ELF-1 (cell line): ENCODE measurements around the gene RASGEF1C.

Source experiments
- DNase-seq: peaks from one replicate; pipeline ENCODE4 v3.0.0-alpha.2; 2016; ENCODE audit warnings: low read depth, low spot score

The RASGEF1C gene

GRCh38 chr5:180159756-180160155 lies 49.3 kb downstream of the RASGEF1C start:
- DNase-seq, result no peak

- DNase-seq, result no peak
Observed at GRCh38 chr5:180157866-180158265, 51.1 kb downstream of the RASGEF1C start.

DNA sequence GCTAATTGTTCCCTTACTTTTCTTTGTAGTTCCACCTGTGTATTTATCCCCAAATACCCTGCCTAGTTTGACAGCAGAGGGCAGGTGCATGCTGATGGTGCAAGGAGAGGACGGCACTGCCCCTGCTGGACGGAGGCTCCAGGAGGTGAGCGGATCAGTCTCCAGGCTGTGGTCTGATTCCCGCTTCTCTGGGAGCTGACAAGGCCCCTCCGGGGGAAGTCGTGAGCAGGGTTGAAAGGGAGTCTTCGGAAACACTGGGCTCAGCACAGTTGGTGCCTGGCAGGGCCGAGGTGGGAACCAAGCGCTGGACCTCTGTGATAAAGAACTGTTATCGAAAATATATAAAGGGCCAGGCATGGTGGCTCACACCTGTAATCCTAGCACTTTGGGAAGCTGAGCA lies 52.9 kb downstream of the RASGEF1C start:
- no peak for DNase-seq

DNA sequence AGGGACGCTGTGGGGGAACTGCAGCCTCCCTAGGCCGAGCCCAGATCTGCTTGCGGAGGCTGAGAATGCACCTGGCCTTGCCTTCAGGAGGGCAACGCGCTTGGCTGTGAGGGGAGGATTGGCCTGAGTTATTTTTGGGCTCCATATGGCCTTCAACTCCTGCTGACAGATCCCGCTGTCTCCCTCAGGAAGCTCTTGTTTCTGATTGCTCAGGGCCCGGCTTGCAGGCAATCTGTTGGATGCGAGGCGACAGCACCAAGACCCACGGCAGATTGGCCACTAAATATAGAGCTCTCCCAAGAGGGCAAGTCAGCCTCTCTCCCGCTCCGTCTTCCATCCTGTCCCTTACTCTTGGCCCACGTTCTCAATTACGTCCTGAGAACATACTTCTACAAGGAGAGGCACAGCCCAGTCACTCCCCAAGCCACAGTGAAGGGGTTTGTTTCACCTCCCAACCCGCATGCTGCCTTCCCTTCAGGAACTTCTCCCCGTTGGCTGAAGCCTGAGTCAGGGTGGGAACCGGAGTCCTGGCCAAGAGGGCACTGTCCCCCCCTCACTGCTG lies 53.6 kb downstream of the RASGEF1C start:
- no peak for DNase-seq

DNA sequence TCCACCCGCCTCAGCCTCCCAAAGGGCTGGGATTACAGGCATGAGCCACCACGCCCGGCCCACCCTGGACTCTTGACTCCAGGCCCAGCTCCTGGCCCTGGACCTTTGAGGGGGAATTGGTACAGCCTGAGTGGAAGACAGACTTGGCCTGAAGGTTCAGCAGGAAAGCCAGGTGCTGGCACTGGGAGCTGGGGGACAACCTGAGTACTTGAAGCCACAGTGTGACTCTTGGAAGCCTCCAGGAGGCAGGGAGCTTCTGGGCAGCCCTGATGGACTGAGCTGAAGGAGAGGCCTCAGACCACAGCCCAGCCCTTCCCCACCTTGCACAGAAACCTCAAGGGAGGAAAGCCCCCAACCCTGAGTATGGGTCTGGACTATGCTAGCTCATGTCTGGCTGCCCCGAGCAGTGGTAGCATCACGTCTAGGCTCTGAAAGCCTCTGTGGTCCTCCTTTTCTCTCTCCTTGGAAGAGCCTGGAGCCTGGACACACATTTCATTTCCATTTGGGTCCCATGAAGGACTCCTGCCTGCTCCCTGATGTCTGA lies 54.1 kb downstream of the RASGEF1C start:
- DNase-seq, result no peak

GRCh38 chr5:180153991-180154390 lies 55.0 kb downstream of the RASGEF1C start:
- no peak for DNase-seq

DNA sequence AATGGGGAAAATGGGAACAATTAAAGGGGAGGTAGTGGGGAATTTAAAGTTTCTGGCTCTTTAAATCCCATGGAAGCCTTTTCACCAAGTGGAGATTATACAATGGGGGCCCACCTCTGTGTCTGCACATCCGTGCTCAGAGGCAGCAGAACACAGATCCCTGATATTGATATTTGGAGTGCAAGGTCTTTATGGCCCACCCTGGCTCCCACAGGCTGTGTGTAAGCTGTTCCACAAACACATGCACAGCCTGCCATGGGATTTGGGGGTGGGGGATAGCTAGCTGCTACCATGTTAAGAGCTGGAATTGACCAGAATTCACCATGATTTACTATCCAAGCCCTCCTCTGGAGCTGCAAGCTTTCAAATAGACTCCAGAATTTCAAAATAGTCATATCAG lies 55.9 kb downstream of the RASGEF1C start:
- no peak for DNase-seq

DNA sequence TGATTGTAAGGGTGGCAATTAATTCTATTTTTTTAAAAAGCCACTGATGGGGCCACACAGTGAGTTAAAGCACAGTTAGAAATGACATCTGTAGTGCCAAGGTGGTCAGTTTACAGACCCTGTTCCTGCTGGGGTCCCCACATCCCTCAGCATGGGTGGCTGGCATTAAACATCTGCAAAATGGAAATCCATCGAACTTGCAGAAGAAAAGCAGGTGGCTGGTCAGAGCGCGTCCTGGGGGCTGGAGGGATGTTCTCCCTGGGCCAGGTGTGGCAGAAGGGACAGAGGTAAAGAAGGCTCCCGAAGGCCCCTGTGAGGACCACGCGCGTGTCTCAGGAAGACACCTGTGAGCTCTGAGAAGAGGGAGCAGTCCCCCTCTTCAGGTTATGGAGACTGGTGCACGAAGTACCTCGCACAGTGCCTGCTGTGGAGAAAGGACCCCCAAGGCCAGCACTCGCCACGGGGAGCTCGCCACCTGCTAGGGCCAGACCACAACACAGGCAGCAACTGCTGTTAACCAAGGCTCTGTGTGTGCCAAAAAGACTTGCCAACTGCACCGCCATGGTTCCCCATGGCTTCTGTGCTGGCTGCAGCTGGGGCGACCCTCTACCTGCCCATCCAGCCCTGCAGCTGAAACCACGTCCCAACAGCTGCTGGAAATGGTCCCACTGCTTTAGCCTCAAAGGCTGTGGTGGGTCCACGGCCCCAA lies 65.2 kb downstream of the RASGEF1C start:
- no peak for DNase-seq

DNA sequence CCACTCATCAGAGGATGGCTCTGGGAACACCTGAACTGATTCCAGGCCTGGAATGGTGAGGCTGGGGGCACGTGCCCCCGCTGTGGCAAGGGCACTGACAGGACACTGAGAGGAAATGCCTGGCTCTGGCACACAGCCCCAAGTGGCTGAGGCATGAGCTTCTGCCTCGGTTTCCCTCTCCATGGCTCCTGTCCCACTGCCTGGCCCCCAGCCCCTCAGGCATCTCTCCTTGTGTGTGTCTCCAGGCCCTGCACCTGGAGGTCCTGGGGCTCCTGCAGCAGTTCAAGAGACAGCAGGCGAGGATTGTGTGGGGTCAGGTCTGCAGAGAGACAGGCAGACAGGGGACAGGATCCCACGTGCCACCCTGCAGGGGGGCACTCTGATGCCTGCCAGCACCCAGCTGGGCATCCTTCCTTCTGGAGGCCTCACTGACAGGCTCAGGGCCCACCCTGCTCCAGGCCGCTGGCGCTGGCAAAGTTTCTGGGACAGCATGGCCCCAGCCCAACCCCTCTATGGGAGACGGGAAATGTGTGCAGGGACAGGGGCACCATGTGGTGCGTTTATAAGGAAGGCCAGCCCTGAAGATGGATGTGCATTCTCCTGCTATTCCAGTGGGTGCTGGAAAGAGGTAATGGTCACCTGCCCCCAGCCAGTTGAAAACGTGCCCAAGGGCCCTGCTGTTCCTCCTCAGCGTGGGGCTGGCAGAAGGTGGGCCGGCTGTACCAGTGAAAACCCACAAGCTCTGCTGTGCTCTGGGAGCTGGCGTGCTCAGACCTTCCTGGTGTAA lies 66.0 kb downstream of the RASGEF1C start:
- no peak for DNase-seq

DNA sequence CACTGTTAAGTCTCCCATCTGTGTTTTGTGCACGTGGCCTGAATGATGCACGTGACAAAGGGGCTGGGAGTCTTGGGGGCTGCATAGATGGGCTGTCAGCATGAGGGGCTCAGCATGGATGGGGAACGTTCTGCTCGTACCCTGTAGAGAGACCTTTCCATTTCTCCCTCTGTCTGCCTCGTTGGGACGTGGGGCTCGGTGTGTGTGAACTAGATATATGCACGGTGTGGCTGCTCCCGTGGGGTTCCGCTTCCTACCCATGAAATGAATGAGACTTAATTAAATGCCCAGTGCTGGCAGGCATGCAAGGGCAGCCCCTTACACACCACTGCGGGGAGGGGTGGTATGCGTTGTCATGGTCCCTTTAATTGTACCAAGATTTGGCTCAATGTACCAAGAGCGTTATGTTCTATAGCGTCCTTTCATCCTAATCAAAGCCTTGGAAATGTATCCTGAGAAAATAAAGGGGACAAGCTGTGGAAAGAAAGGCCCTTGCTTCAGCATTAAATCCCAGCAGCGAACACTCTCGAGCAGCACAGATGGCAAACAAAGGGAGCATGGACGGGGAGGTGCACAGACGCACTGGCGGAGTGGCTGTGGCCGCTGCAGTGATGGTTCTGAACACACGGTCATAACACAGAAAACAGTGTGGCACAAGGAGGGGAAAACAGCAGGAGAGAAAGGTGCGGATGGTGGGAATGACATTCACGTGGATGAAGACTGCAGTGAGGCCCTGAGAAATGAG lies 66.8 kb downstream of the RASGEF1C start:
- DNase-seq, result no peak

GRCh38 chr5:180141068-180141660 lies 67.8 kb downstream of the RASGEF1C start:
- DNase-seq, result no peak

DNA sequence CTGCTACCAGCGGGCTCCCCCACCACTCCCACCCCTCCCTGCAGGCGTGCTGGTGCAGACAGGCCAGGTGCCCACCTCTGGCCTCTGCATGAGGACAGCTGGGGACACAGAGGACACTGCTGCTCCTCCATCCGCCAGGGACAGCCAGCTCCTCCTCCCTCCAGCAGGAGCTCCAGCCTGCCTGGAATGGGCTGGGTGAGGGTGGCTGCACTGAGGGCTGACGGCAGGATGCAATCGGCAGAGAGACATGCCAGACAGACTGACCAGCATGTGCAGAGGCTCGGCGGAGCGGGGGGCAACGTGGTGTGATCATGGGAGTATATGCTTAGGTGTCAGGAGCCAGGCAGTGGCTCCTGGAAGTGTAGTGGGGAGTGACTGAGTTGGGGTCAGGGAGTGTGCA lies 68.4 kb downstream of the RASGEF1C start:
- DNase-seq, result no peak

DNA sequence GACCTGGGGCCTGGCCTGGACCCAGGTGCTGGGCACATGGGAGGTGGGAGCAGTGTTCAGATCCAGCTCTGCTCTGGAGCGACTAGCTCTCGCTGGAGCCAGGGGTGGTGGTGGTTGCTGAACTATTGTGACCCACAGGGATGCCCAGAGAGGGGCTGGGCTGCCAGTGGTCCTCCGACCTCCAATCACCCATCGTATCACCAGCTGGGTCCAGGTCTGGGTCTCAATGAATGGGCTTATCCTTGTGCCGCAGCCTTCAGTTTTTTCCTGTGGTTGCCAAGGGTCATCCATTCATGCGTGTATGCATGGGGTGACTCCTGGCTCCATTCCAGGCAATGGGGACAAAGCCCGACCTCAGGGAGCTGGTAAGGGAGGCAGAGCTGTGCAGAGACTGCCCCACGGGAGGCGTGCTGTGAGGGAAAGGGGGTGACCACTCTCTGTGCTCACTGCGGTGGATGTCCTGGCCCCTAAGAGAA lies 68.9 kb downstream of the RASGEF1C start:
- DNase-seq, result no peak

DNA sequence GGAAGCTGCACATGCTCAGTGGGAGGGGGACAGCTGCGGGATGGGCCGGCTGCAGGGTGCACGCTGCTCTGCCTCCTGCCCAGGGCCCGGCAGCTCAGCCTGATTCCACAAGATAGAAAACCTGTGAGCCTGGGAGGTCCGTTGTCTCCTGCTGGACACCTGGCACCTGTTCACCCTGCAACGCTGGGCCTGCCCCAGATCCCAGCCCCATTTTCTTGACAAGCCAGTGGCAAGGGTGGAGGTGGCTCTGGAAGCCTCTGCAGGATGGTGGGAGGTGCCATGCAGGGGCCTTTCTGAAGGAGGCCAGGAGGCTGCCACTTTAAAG lies 69.3 kb downstream of the RASGEF1C start:
- DNase-seq, result no peak

- no peak for DNase-seq
Observed at GRCh38 chr5:180138976-180139730, 69.9 kb downstream of the RASGEF1C start.

- no peak for DNase-seq
Observed at GRCh38 chr5:180138214-180138975, 70.6 kb downstream of the RASGEF1C start.

DNA sequence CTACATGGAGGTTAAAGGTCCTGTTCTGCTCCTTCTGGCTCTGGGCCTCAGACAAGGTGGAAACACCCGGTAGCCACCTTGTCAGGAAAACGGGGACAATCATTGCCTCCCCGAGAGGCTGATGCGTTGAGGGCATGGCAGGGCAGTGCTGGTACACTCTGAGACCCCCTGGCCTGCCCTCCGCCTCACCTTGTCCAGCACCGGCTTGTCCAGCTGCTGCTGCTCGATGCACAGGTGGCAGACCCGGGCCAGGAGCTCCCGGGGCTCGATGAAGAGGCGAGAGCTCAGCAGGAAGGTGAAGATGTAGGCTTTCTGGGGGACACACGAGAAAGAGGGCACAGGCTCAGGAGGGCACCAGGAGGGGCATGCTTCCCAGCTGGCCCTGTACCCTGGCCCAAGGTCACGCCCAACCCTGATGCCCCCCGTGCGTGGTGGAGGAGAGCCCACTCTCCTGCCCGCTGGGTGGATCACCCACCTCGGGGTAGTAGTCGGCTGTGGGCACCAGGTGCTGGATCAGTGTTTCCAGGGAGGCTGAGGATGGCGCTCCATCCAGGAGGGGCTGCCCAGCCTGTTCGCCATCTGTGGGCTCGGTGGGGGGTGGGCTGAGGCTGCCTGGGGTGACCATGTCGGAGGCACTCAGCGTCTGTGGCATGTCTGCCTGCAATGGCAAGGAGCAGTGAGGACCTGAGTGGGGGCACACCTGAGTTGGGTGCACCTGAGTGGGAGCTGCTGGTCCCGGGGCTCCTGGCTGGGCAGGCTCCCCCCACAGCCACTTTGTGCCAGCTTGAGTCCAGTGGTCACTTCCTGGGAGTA lies 71.4 kb downstream of the RASGEF1C start:
- no peak for DNase-seq

DNA sequence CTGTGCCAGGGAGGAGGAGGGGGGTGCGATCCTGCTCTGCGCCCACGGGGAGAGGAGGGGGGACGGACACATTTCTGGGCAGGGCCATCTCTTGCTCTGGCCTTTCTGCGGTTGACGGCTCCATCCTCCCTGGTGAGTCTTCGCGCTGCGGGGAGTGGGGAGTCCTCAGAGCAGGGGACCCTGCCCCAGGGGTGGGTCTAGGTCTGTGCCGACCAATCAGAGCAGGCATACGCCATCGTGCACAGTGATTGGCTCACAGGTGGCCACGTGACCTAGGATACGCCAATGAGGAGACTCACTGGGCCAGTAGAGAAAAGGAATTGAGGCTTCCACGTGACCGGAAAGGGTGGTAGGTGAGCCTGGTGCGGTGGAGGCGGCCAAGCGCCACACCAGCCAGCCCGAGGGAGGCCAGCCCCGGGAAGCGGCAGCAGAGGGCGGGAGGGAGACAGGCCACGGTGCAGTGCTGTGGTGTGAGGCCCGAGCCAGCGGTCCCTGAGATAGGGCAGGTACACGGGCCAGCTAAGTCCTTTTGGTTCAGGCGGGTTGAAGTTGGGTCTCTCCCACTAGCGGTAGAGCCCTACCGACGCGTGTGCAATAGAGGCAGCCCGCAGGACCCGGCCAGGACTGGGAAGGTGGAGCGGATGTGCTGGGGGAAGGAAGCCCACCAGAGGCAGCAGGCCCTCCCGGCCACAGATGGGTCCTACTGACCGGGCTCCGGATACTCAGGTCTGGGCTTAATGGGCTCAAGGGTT lies 72.2 kb downstream of the RASGEF1C start:
- DNase-seq, result no peak
